BLaER1 treated with 17β-estradiol and CSF1 and Interleukin-3, amounts not matched to agents 10 nM and 100 nM (cell line): ENCODE results near the gene ZMIZ1.
A peak's percentile ranks its signal among the peaks of the same experiment; 100 is the strongest.

Source experiments
- H3K27ac ChIP-seq, 11 experiments: shearing (Covaris generic); formaldehyde crosslinking; 2 replicates each; pipeline ENCODE4 v1.8.1; 2022
- H3K27me3 ChIP-seq, 11 experiments: shearing (Covaris generic); formaldehyde crosslinking; 2 replicates each; pipeline ENCODE4 v1.8.1; 2022
- H3K36me3 ChIP-seq, 11 experiments: shearing (Covaris generic); formaldehyde crosslinking; 2 replicates each; pipeline ENCODE4 v1.8.1; 2022
- H3K4me1 ChIP-seq, 10 experiments: shearing (Covaris generic); formaldehyde crosslinking; 2 replicates each; pipeline ENCODE4 v1.8.1; 2022
- H3K4me2 ChIP-seq, 11 experiments: shearing (Covaris generic); formaldehyde crosslinking; 2 replicates each; pipeline ENCODE4 v1.8.1; 2022
- H3K4me3 ChIP-seq, 10 experiments: shearing (Covaris generic); formaldehyde crosslinking; 2 replicates each; pipeline ENCODE4 v1.8.1; 2022
- H3K9ac ChIP-seq, 11 experiments: shearing (Covaris generic); formaldehyde crosslinking; 2 replicates each; pipeline ENCODE4 v1.8.1; 2022
- H3K9me3 ChIP-seq, 11 experiments: shearing (Covaris generic); formaldehyde crosslinking; replicated peaks in 1 of 11; 2 replicates each; pipeline ENCODE4 v1.8.1; 2022
- H4K20me1 ChIP-seq, 11 experiments: shearing (Covaris generic); formaldehyde crosslinking; 2 replicates each; pipeline ENCODE4 v1.8.1; 2022
- Cebpa-rat ChIP-seq, 11 experiments: shearing (Covaris generic); IDR thresholded peaks; 2 replicates each; pipeline ENCODE4 v1.8.1; 2022

ZMIZ1 gene

DNA sequence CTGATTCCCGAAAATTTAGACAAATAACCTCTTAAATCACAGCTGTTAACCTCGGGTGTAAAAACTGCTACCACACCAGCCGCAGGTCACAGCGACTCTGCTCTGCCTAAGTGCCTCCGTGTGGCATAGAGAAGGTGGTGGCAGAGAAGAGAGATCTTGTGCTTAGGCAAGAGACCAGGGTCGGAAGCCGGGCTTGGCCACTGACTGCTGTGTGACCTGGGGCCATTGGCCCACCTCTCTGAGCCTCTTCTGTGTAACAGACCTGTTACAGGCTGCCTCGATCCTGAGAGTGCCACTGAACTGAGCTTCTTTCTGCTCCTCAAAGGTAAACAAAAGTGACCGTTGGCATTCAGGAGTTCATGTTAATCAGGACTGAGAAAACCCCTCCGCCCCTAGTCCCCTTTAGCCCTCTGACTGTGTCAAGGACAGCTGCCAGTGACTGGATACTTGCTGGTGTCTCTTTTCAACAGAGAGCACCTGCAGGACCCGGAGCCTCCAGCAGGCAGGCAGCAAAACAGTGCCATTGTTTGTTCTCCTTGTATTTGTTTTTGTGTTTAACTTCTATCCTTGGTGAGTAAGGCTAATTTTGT lies 36.5 kb downstream of the ZMIZ1 start:
- H3K9me3 ChIP-seq, result no peaks in the 10 kb centered on the region
- no peaks in the 10 kb centered on the region for H3K27me3 ChIP-seq
- H3K36me3 ChIP-seq, result peaks cover 0 to 6% (median under 1%) of the 10 kb centered on the region in 11 experiments; a peak in 9 of 22 replicates
- H3K27ac ChIP-seq, result peak overlapping the region in 10 of 11 experiments; percentile 20 to 93 (median 81); a peak in 17 of 22 replicates
- TF ChIP-seq Cebpa-rat (IDR thresholded peaks at IDR 0.05), result no peak
- H3K4me1 ChIP-seq, result peaks cover 78 to 100% (median 100%) of the 10 kb centered on the region in 10 experiments
- H3K4me2 ChIP-seq, result peak overlapping the region; percentile 73 to 100 (median 96)
- H4K20me1 ChIP-seq, result peaks cover 77 to 100% (median 99%) of the 10 kb centered on the region in 11 experiments
- peak overlapping the region; percentile 19 to 82 (median 61); a peak in 18 of 22 replicates for H3K9ac ChIP-seq
- H3K4me3 ChIP-seq, result no peak overlapping the region

DNA sequence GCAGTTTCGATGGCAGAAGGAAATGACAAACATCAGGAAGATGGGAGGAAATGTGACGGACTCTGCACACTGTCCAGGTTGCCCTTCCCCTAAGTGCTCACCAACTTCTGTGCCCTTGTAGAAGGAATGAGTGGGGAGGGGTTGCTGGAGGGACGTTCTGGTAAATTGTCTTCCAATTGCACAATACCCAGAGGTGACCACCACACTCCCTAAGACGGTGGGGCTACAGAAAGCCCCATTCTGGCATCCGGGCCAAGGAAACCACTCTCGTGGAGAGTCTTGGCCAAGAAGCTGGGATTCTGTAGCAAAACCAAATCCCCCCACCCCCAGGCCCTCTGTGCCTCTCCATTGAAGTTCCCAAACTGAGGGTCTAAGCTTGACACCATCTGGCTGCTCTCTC lies 37.1 kb downstream of the ZMIZ1 start:
- Histone ChIP-seq H3K4me3 (no peak overlapping the region), H3K9me3 (no peaks in the 10 kb centered on the region), H3K27ac (peak overlapping the region in 7 of 11 experiments; percentile 11 to 93 (median 90); a peak in 12 of 22 replicates), H3K27me3 (no peaks in the 10 kb centered on the region), H3K4me2 (peak overlapping the region; percentile 73 to 100 (median 96)), H3K4me1 (peaks cover 78 to 100% (median 100%) of the 10 kb centered on the region in 10 experiments), H4K20me1 (peaks cover 77 to 100% (median 99%) of the 10 kb centered on the region in 11 experiments), H3K36me3 (peaks cover 2 to 11% (median 6%) of the 10 kb centered on the region in 11 experiments; a peak in 20 of 22 replicates), H3K9ac (peak overlapping the region in 5 of 11 experiments; percentile 12 to 78 (median 45); a peak in 3 of 22 replicates)
- peak in 4 of 11 experiments; percentile 23 to 72 (median 32); a peak in 2 of 22 replicates for TF ChIP-seq Cebpa-rat (IDR thresholded peaks at IDR 0.05)

GRCh38 chr10:79106256-79107050 lies 37.7 kb downstream of the ZMIZ1 start:
- TF ChIP-seq Cebpa-rat (IDR thresholded peaks at IDR 0.05), result no peak
- Histone ChIP-seq H3K36me3 (peaks cover 7 to 18% (median 13%) of the 10 kb centered on the region in 11 experiments; a peak in 20 of 22 replicates), H3K9me3 (no peaks in the 10 kb centered on the region), H3K27ac (peak overlapping the region in 7 of 11 experiments; percentile 11 to 93 (median 90); a peak in 13 of 22 replicates), H3K4me2 (peak overlapping the region; percentile 73 to 100 (median 96)), H3K9ac (peak overlapping the region in 5 of 11 experiments; percentile 12 to 78 (median 17); a peak in 7 of 22 replicates), H3K4me3 (no peak overlapping the region), H4K20me1 (peaks cover 77 to 100% (median 99%) of the 10 kb centered on the region in 11 experiments), H3K4me1 (peaks cover 78 to 100% (median 100%) of the 10 kb centered on the region in 10 experiments), H3K27me3 (no peaks in the 10 kb centered on the region)

GRCh38 chr10:79107736-79108264 lies 39.0 kb downstream of the ZMIZ1 start:
- peaks cover 78 to 100% (median 100%) of the 10 kb centered on the region in 10 experiments for H3K4me1 ChIP-seq
- peaks cover 76 to 100% (median 99%) of the 10 kb centered on the region in 11 experiments; a peak in 21 of 22 replicates for H4K20me1 ChIP-seq
- no peaks in the 10 kb centered on the region for H3K27me3 ChIP-seq
- no peak overlapping the region for H3K4me3 ChIP-seq
- no peak for TF ChIP-seq Cebpa-rat (IDR thresholded peaks at IDR 0.05)
- peak overlapping the region in 4 of 11 experiments; percentile 90 to 93 (median 92); a peak in 7 of 22 replicates for H3K27ac ChIP-seq
- peaks cover 12 to 31% (median 16%) of the 10 kb centered on the region in 11 experiments; a peak in 20 of 22 replicates for H3K36me3 ChIP-seq
- peak overlapping the region in 8 of 11 experiments; percentile 7 to 45 (median 22); a peak in 7 of 22 replicates for H3K9ac ChIP-seq
- H3K4me2 ChIP-seq, result peak overlapping the region in 10 of 11 experiments; percentile 83 to 100 (median 96); a peak in 21 of 22 replicates
- H3K9me3 ChIP-seq, result no peaks in the 10 kb centered on the region

DNA sequence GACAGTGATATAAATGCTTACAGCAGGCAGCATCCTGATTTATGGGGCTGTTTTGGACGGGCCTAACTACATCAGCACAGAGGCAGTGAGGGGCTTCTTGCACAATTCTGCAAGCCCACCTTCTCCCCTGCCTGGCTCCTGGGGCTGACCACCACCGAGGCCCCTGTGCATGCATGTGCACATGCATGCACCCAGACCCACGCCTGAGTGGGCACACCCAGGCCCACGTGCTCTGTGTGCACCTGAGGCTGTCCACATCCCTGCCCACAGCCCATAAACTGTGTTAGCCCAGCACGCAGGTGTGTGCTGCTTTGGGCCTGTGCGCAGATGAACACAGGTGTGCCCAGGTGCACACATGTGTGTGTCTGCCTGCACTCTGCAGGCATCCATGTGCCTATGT lies 40.0 kb downstream of the ZMIZ1 start:
- TF ChIP-seq Cebpa-rat (IDR thresholded peaks at IDR 0.05), result no peak
- peaks cover 12 to 38% (median 16%) of the 10 kb centered on the region in 11 experiments; a peak in 20 of 22 replicates for H3K36me3 ChIP-seq
- no peaks in the 10 kb centered on the region for H3K27me3 ChIP-seq
- no peaks in the 10 kb centered on the region for H3K9me3 ChIP-seq
- peaks cover 78 to 100% (median 100%) of the 10 kb centered on the region in 10 experiments for H3K4me1 ChIP-seq
- no peak overlapping the region; a peak in 1 of 22 replicates for H3K9ac ChIP-seq
- H3K4me3 ChIP-seq, result no peak overlapping the region
- peak overlapping the region in 9 of 11 experiments; percentile 3 to 98 (median 95); a peak in 17 of 22 replicates for H3K4me2 ChIP-seq
- peaks cover 85 to 100% (median 100%) of the 10 kb centered on the region in 11 experiments for H4K20me1 ChIP-seq
- no peak overlapping the region for H3K27ac ChIP-seq

GRCh38 chr10:79111427-79111826 lies 42.7 kb downstream of the ZMIZ1 start:
- Histone ChIP-seq H4K20me1 (peaks cover 95 to 100% (median 100%) of the 10 kb centered on the region in 11 experiments), H3K36me3 (peaks cover 12 to 55% (median 23%) of the 10 kb centered on the region in 11 experiments; a peak in 20 of 22 replicates), H3K27me3 (no peaks in the 10 kb centered on the region), H3K4me2 (peak overlapping the region; percentile 73 to 98 (median 90); a peak in 15 of 22 replicates), H3K4me3 (no peak overlapping the region), H3K9ac (no peak overlapping the region), H3K9me3 (no peaks in the 10 kb centered on the region), H3K4me1 (peaks cover 77 to 100% (median 100%) of the 10 kb centered on the region in 10 experiments), H3K27ac (peak overlapping the region in 1 of 11 experiments; percentile 22; a peak in 1 of 22 replicates)
- no peak for TF ChIP-seq Cebpa-rat (IDR thresholded peaks at IDR 0.05)

DNA sequence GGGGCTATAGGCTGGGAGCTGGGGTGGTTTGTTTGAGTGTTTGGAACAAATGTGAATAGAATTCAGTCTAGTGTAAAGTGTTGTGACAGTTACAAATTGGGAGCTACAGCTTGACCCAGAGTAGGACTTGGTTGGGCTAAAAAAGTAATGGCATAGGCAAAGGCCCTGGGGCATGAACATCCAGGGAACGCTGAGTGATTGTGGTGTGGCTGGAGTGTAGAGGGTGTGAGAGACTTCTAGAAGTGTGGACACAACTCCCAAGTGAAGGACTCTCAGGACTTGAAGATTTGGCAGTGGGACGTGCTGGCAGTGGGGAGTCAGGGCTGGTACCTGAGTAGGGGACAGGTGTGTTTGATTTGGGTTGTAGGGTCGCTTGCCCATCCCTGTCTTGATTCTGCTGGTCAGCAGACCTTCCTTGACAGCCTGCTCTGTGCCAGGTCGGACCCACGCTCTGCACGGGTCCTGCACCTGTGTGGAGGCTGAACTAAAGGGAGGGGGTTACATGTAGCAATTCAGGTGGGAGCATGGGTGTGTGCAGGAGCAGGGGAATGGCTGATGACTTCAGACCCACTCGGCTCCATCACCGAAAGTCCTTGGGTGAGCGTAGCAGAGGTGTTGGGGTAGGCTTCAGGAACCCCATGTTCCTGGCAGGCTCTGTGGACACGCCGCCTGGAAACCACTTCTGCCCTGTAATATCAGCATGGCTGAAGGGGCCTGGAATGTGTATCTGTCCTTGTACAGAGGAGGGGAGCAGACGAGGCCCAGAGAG lies 43.3 kb downstream of the ZMIZ1 start:
- no peaks in the 10 kb centered on the region for H3K9me3 ChIP-seq
- no peak for TF ChIP-seq Cebpa-rat (IDR thresholded peaks at IDR 0.05)
- no peak overlapping the region; a peak in 1 of 20 replicates for H3K4me3 ChIP-seq
- peak overlapping the region in 10 of 11 experiments; percentile 19 to 71 (median 46); a peak in 11 of 22 replicates for H3K9ac ChIP-seq
- H3K4me2 ChIP-seq, result peak overlapping the region; percentile 67 to 97 (median 87)
- peaks cover 77 to 100% (median 100%) of the 10 kb centered on the region in 10 experiments for H3K4me1 ChIP-seq
- H3K27me3 ChIP-seq, result no peaks in the 10 kb centered on the region
- peaks cover 12 to 61% (median 23%) of the 10 kb centered on the region in 11 experiments; a peak in 20 of 22 replicates for H3K36me3 ChIP-seq
- H4K20me1 ChIP-seq, result peaks cover 96 to 100% (median 100%) of the 10 kb centered on the region in 11 experiments
- peak overlapping the region in 6 of 11 experiments; percentile 26 to 66 (median 46); a peak in 9 of 22 replicates for H3K27ac ChIP-seq
